ENCODE measurements around the gene HOXC11.

DNA sequence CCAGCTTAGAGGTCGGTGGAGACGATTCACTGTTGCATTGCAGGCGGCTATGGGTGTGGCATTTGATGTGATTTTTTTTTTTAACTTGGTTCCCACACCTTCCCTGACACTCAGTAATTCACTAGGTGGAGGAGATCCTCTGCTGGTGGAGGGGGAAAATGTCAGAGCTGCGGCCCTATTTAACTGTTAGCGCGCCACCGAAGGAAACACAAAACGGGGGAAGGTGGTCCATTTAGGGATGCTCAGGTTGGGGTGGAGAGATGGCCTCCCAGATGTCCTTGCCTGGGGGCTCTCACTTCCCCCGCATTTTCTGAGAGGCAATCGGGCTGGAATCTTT, 22.5 kb upstream of the HOXC11 start:
- TF ChIP-seq, protein P1, sequence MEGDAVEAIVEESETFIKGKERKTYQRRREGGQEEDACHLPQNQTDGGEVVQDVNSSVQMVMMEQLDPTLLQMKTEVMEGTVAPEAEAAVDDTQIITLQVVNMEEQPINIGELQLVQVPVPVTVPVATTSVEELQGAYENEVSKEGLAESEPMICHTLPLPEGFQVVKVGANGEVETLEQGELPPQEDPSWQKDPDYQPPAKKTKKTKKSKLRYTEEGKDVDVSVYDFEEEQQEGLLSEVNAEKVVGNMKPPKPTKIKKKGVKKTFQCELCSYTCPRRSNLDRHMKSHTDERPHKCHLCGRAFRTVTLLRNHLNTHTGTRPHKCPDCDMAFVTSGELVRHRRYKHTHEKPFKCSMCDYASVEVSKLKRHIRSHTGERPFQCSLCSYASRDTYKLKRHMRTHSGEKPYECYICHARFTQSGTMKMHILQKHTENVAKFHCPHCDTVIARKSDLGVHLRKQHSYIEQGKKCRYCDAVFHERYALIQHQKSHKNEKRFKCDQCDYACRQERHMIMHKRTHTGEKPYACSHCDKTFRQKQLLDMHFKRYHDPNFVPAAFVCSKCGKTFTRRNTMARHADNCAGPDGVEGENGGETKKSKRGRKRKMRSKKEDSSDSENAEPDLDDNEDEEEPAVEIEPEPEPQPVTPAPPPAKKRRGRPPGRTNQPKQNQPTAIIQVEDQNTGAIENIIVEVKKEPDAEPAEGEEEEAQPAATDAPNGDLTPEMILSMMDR (conservative IDR thresholded peaks at IDR 0.05; ENCODE audit: low read depth in 2 of 2), result no peak
- TF ChIP-seq POLR2AphosphoS5 (IDR thresholded peaks at IDR 0.05; ENCODE audit: low read depth) (no peak), EZH2phosphoT487 (IDR thresholded peaks at IDR 0.05; ENCODE audit: unreplicated experiment) (no peak)

All from GM23338 (cell line).